ENCODE measurements around the gene SVOP.

SVOP gene

GRCh38 chr12:108967869-108968540 lies 52.9 kb downstream of the SVOP start:
- H3K9me3 Mint-ChIP-seq, result no peaks in the 10 kb centered on the region
- DNase-seq, result no peak
- H3K27me3 Mint-ChIP-seq, result peaks cover 8% of the 10 kb centered on the region
- no peak overlapping the region for H3K4me3 Mint-ChIP-seq
- no peak for ATAC-seq
- H3K4me1 Mint-ChIP-seq, result no peaks in the 10 kb centered on the region
- H3K27ac Mint-ChIP-seq, result no peak overlapping the region

GRCh38 chr12:108966378-108967151 lies 54.3 kb downstream of the SVOP start:
- no peaks in the 10 kb centered on the region for H3K4me1 Mint-ChIP-seq
- no peak overlapping the region for H3K4me3 Mint-ChIP-seq
- no peak for DNase-seq
- no peak for ATAC-seq
- H3K27ac Mint-ChIP-seq, result no peak overlapping the region
- peaks cover 8% of the 10 kb centered on the region for H3K27me3 Mint-ChIP-seq
- no peaks in the 10 kb centered on the region for H3K9me3 Mint-ChIP-seq

- Mint-ChIP-seq H3K27ac (no peak overlapping the region), H3K4me1 (no peaks in the 10 kb centered on the region), H3K4me3 (no peak overlapping the region), H3K27me3 (peaks cover 8% of the 10 kb centered on the region), H3K9me3 (no peaks in the 10 kb centered on the region)
- DNase-seq (no peak), ATAC-seq (no peak)
Observed at GRCh38 chr12:108965886-108966285, 55.0 kb downstream of the SVOP start.

GRCh38 chr12:108964371-108965352 lies 56.2 kb downstream of the SVOP start:
- no peak overlapping the region for H3K27ac Mint-ChIP-seq
- no peaks in the 10 kb centered on the region for H3K4me1 Mint-ChIP-seq
- DNase-seq (no peak), ATAC-seq (no peak)
- no peaks in the 10 kb centered on the region for H3K9me3 Mint-ChIP-seq
- H3K4me3 Mint-ChIP-seq, result no peak overlapping the region
- peaks cover 8% of the 10 kb centered on the region for H3K27me3 Mint-ChIP-seq

GRCh38 chr12:108962256-108962655 lies 58.6 kb downstream of the SVOP start:
- Mint-ChIP-seq H3K4me1 (no peaks in the 10 kb centered on the region), H3K27me3 (no peaks in the 10 kb centered on the region)
- DNase-seq, result no peak

GRCh38 chr12:108959748-108960655 lies 60.9 kb downstream of the SVOP start:
- Mint-ChIP-seq H3K9me3 (no peaks in the 10 kb centered on the region), H3K27me3 (no peaks in the 10 kb centered on the region), H3K27ac (no peak overlapping the region), H3K4me1 (no peaks in the 10 kb centered on the region), H3K4me3 (no peak overlapping the region)
- ATAC-seq (no peak), DNase-seq (no peak)

More at GRCh38 chr12:108962256-108962655, 58.6 kb downstream of the SVOP start:
- ATAC-seq, result no peak
- no peak overlapping the region for H3K27ac Mint-ChIP-seq
- H3K4me3 Mint-ChIP-seq, result no peak overlapping the region
- no peaks in the 10 kb centered on the region for H3K9me3 Mint-ChIP-seq

- ATAC-seq (no peak), DNase-seq (no peak)
- no peaks in the 10 kb centered on the region for H3K9me3 Mint-ChIP-seq
- H3K27ac Mint-ChIP-seq, result peak overlapping the region in 1 of 2 donors; percentile 48
- no peaks in the 10 kb centered on the region for H3K27me3 Mint-ChIP-seq
- no peak overlapping the region for H3K4me3 Mint-ChIP-seq
- no peaks in the 10 kb centered on the region for H3K4me1 Mint-ChIP-seq
Observed at GRCh38 chr12:108955225-108955835, 65.5 kb downstream of the SVOP start.

- ATAC-seq (peak; percentile 91), DNase-seq (peak; percentile 66 to 68)
- H3K27me3 Mint-ChIP-seq, result peaks cover 1% of the 10 kb centered on the region
- H3K9me3 Mint-ChIP-seq, result peaks cover 6 to 8% of the 10 kb centered on the region in 2 donors
- H3K27ac Mint-ChIP-seq, result no peak overlapping the region
- H3K4me3 Mint-ChIP-seq, result no peak overlapping the region
- no peaks in the 10 kb centered on the region for H3K4me1 Mint-ChIP-seq
Observed at GRCh38 chr12:108950991-108951739, 69.7 kb downstream of the SVOP start.

GRCh38 chr12:108949976-108950375 lies 70.9 kb downstream of the SVOP start:
- Mint-ChIP-seq H3K4me1 (no peaks in the 10 kb centered on the region), H3K27me3 (peaks cover 8% of the 10 kb centered on the region), H3K27ac (no peak overlapping the region), H3K4me3 (no peak overlapping the region), H3K9me3 (peaks cover 6 to 8% of the 10 kb centered on the region in 2 donors)
- DNase-seq (no peak), ATAC-seq (no peak)

GRCh38 chr12:108948367-108948766 lies 72.5 kb downstream of the SVOP start:
- Mint-ChIP-seq H3K4me1 (no peaks in the 10 kb centered on the region), H3K9me3 (peaks cover 6 to 8% of the 10 kb centered on the region in 2 donors), H3K27ac (no peak overlapping the region), H3K4me3 (no peak overlapping the region), H3K27me3 (peaks cover 8% of the 10 kb centered on the region)
- ATAC-seq, result no peak
- no peak for DNase-seq

GRCh38 chr12:108947097-108947496 lies 73.8 kb downstream of the SVOP start:
- H3K27ac Mint-ChIP-seq, result peak overlapping the region in 1 of 2 donors; percentile 51
- ATAC-seq (no peak), DNase-seq (no peak)
- H3K9me3 Mint-ChIP-seq, result peaks cover 6 to 8% of the 10 kb centered on the region in 2 donors
- H3K4me3 Mint-ChIP-seq, result no peak overlapping the region
- H3K4me1 Mint-ChIP-seq, result no peaks in the 10 kb centered on the region
- peaks cover 8% of the 10 kb centered on the region for H3K27me3 Mint-ChIP-seq

GRCh38 chr12:108940138-108940537 lies 80.7 kb downstream of the SVOP start:
- H3K27me3 Mint-ChIP-seq, result no peaks in the 10 kb centered on the region

GRCh38 chr12:108939594-108939993 lies 81.3 kb downstream of the SVOP start:
- no peaks in the 10 kb centered on the region for H3K9me3 Mint-ChIP-seq
- no peaks in the 10 kb centered on the region for H3K27me3 Mint-ChIP-seq
- no peaks in the 10 kb centered on the region for H3K4me1 Mint-ChIP-seq
- ATAC-seq, result peak; percentile 75
- no peak overlapping the region for H3K27ac Mint-ChIP-seq
- DNase-seq, result no peak
- no peak overlapping the region for H3K4me3 Mint-ChIP-seq

More at GRCh38 chr12:108940138-108940537, 80.7 kb downstream of the SVOP start:
- DNase-seq (no peak), ATAC-seq (no peak)
- H3K4me3 Mint-ChIP-seq, result no peak overlapping the region
- no peaks in the 10 kb centered on the region for H3K4me1 Mint-ChIP-seq
- H3K9me3 Mint-ChIP-seq, result no peaks in the 10 kb centered on the region
- H3K27ac Mint-ChIP-seq, result no peak overlapping the region
